Measurements from ENCODE around the gene ZNF772.
A peak's percentile ranks its signal among the peaks of the same experiment; 100 is the strongest.

Gene ZNF772

DNA sequence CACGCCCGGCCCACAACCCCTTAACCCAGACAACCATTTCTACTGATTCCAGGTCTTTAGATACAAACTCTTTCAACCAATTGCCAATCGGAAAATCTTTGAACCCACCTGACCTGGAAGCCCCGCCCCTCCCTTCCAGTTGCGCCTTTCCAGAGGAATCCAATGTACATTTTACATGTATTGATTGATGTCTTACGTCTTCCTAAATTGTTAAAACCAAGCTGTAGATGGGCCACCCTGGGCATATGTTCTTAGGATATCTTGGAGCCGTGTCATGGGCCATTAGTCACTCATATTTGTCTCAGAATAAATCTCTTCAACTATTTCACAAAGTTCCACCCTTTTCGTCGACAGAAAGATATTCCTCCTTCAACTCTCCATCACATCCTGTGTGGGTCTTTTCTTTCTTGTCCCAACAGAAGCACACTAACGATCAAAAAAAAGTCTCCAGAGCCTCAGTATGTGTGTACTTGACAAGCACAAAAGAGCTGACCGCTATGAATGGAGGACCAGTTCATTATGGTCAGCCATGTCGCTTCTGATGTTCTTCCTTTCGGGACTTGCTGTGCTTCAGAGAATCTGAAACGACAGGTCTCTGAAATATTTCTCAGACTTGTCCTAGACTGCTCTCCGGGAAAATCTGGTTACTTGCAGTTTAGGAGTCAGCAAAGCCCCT lies 42.8 kb downstream of the ZNF772 start:
- peak overlapping the region; percentile 32 for H3K27ac ChIP-seq (ENCODE audit: low read length)
- peak overlapping the region; percentile 82 for H3K4me3 ChIP-seq (ENCODE audit: low read length)
- H3K9ac ChIP-seq (ENCODE audit: low read length), result peak overlapping the region; percentile 95
- H3K36me3 ChIP-seq (ENCODE audit: control insufficient read depth, low read depth, low read length), result peaks cover 5% of the 10 kb centered on the region
- H3K27me3 ChIP-seq (ENCODE audit: control insufficient read depth, insufficient read depth, low read length), result no peaks in the 10 kb centered on the region
- no peaks in the 10 kb centered on the region for H3K9me3 ChIP-seq (ENCODE audit: control insufficient read depth, low read depth, low read length)
- H3K4me1 ChIP-seq (ENCODE audit: control insufficient read depth, low read depth, low read length), result peaks cover 5% of the 10 kb centered on the region

DNA sequence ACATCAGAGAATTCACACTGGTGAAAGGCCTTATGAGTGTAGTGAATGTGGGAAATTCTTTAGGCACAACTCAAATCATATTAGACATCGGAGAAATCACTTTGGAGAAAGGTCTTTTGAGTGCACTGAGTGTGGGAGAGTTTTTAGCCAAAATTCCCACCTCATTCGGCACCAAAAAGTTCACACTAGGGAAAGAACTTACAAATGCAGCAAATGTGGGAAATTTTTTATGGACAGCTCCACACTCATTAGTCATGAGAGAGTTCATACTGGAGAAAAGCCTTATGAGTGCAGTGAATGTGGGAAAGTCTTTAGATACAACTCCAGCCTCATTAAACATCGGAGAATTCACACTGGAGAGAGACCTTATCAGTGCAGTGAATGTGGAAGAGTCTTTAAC lies 56.3 kb downstream of the ZNF772 start:
- no peak overlapping the region for H3K9ac ChIP-seq (ENCODE audit: low read length)
- no peak overlapping the region for H3K4me3 ChIP-seq (ENCODE audit: low read length)
- no peaks in the 10 kb centered on the region for H3K9me3 ChIP-seq (ENCODE audit: control insufficient read depth, low read depth, low read length)
- H3K36me3 ChIP-seq (ENCODE audit: control insufficient read depth, low read depth, low read length), result peaks cover 27% of the 10 kb centered on the region
- no peaks in the 10 kb centered on the region for H3K4me1 ChIP-seq (ENCODE audit: control insufficient read depth, low read depth, low read length)
- no peak overlapping the region for H3K27ac ChIP-seq (ENCODE audit: low read length)
- no peaks in the 10 kb centered on the region for H3K27me3 ChIP-seq (ENCODE audit: control insufficient read depth, insufficient read depth, low read length)

DNA sequence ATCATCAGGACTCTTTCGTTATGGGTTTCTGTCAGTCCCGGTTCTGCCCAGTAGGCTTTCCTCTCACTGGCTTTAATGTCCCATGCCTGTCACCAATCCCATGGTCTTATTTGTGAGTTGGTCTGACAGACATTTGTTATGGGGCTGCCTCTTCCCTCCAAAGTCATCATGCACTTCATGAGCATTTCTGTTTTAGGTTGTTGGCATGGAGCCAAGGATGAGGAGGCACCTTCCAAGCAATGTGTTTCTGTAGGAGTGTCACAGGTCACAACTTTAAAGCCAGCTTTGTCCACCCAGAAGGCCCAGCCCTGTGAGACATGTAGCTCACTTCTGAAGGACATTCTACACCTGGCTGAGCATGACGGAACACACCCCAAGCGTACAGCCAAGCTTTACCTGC lies 57.9 kb downstream of the ZNF772 start:
- Histone ChIP-seq H3K9me3 (ENCODE audit: control insufficient read depth, low read depth, low read length) (no peaks in the 10 kb centered on the region), H3K27me3 (ENCODE audit: control insufficient read depth, insufficient read depth, low read length) (no peaks in the 10 kb centered on the region), H3K4me1 (ENCODE audit: control insufficient read depth, low read depth, low read length) (no peaks in the 10 kb centered on the region), H3K9ac (ENCODE audit: low read length) (no peak overlapping the region), H3K36me3 (ENCODE audit: control insufficient read depth, low read depth, low read length) (peaks cover 27% of the 10 kb centered on the region), H3K27ac (ENCODE audit: low read length) (no peak overlapping the region), H3K4me3 (ENCODE audit: low read length) (no peak overlapping the region)

Measured in iPS-18a (cell line).